DMS153 treated with DMSO at 0.1 percent for 48 hours (cell line): ENCODE data around the gene PRKCH.

ENCODE experiments used
- DNase-seq: peaks from one replicate; lab custom pipeline; 2025; ENCODE audit not compliant: unreplicated experiment; lab: John Stamatoyannopoulos, UW

The PRKCH gene

DNA sequence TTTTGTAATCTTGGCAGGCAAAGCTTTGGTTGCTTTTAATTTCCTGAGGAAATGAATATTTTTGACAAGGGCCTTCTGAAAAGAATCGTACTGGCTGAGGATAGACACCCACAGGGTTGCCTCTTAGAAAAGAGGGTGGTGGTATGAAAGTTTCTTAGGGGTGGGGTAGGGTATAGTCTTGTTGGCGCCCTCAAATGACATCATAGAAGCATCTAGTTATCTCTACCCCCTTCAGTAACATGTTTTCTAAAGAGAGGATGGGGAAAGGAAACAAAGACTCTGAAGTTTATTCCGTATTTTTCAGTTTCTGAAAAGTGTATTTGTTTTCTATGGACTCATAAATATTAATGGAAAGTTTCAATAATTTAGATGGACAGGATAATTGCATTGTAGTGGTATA is 13.7 kb downstream of the PRKCH start:
- DNase-seq, result no peak

DNA sequence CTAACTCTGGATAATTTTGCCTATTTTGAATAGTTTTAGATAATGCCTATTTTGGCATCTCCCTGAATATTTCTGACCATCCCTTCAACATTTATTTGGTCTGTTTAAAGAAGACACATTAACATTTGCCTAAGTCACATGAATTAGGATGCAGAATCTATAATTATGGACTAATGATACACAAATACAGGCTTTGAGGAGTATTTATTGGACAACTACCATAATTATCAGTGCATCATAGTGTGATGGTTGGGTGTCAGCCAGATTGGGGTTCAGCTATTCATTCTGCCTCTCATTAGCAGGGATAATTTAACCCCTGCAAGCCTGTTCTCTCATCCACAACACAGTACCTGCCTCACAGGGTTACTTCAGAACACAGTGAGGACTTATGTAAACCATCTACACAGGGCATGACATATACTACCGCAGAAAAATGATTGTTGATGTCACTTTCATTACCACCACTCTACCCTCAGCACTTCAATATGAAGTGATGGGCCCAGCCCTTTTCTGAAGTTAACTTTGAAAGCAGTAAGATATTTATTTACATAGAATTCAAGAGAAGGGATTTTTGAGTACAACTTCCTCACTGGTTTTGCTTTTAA is 14.4 kb downstream of the PRKCH start:
- DNase-seq, result no peak

DNA sequence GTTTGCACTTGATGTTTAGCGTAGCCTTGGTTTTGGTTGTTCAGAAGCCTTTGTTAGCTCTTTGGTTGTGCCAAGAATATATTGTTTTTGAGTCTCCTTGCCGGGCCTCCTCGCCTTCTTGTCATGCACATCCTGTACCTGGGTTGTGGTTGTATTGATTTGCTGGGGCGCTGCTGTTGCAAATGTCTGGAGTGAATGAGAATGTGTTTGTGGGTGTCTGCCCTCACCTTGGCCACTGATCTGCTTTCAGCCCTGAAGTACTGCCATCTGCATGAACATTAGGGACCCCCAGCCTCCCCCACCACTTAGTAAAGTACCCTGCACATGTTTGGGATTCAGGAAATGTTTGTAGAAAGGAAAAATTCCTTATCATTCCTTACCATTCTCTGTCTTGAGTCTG is 16.5 kb downstream of the PRKCH start:
- DNase-seq, result no peak

DNA sequence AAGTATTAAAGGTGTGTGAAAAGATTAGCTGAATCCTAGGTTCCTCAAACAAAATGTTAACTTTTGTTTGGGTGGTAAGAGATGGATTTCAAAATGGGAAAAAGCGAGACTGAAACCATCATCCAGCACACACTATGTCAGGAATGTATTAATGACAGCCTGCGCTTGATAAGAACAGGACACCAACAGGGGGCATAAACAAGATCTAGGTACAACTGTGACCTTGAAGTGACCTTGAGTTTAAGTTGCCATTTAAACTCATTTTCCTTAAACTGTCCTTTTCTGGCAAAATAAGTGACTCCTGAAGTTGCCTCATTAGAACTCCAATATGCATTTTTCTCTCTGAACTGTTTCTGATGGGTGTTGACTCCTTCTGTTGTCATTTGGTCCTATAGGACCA is 17.1 kb downstream of the PRKCH start:
- no peak for DNase-seq

DNA sequence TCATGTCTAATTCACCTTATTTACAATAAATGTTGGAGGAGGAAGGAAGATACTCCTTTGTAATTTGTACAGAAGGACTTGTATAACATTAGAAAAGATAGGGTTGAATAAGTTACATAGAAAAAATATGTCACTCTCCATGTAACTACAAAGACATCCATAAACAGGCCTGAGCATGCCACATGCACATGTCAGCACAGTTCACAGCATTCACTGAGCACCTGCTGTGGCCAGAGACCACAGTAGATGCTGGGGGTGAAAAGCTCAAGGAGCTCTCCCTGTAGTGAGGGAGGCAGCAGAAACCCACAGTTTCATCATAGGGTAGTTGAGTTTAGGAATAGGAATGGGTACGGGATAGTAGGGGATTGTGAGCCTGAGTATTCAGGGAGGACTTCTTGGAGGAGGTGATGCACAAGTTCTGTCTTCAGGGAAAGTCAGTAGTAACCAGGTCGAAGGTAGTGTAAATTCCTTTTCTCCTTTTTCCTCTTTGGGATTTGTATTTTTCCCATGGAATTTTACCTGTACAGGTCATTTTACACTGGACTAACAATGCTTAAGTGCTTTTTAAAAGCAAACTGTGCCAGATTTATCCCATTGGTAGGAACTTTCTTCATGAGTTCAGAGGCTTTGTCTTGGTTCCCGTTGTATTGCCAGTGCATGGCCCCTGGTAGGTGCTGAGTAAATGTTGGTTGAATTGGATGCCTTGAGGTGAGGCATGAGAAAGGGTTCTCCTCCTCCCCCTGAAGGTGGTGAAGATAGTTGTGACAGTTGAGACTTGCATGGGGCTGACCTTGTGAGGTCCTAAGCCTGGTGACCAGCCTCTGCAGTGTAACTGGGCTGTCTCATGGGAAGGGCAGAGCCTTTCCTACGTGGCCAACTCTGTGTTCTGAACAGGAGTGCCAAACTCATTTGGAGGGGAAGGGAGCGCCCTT is 20.2 kb downstream of the PRKCH start:
- no peak for DNase-seq

DNA sequence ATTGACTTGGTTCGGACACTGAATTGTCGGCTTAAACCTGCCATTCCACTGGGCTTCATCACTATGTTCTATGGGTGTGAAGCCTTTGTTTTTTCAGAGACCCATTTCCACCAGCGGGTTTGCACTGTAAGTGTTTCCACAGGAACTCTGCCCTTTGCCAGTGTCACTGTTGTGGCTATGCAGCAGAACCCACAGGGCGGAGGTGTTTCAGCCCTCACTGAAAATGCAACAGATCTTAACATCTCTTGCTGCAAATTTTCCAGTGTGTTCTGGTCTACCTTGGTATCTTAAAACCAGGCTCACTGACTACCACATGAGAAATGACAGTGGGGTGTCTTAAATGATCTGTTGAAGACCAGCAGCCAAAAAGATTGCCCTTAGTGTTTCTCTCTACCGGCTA is 21.1 kb downstream of the PRKCH start:
- no peak for DNase-seq

DNA sequence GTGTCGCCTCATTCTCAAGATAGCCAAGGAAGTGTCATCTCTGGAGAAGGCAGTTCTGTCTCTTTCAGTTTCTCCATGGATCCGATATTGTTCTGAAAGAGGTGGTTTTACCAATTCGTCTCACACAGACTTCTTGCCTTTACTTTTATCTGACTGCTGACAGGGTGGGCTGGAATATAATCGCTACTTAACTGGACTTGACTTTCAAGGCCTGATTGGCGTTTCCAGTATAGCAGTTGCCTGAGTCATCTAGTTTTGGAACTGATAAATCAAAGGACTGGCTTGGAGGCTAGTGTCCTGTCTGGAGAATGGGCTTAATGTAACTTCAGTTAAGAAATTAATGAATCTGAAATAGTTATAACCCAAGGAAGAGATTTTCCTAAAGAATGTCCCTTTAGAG is 21.6 kb downstream of the PRKCH start:
- DNase-seq, result no peak

DNA sequence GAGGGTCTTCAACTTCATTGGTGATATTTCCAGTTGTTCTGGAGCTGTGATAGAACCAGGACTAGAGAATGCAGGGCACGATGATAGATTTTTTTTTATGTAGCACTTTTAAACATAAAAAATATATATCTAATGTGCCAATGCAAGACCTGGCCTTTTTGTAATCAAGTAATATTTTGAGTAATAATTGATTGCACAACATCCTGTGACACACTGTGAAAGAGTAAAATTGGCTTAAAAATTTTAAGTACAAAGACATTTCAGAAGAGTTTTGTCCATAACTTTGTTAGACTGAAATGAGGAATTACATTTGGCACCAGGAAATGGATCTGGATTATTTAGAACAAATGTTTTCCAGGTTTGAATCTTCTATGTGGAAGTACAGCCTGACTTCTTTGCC is 22.1 kb downstream of the PRKCH start:
- no peak for DNase-seq

DNA sequence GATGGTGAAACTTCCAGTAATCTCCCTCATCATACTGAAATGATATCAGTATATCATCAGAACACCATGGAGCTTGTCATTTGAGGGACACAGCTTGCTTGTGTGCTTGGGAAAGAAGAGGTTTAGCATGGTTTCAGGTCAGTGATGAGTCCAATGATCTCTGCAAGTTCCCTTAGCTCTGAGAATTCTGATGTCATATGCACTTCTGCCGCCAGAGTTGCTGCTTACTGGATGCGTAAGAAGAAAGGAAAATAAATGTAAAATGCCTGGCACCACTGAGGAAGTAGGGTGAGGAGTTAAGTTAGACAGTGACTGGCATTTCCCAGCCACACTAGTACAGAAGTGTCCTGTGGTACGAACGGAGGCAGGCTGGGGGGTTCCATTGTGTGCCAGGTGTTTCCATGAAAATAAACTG is 22.6 kb downstream of the PRKCH start:
- DNase-seq, result no peak

DNA sequence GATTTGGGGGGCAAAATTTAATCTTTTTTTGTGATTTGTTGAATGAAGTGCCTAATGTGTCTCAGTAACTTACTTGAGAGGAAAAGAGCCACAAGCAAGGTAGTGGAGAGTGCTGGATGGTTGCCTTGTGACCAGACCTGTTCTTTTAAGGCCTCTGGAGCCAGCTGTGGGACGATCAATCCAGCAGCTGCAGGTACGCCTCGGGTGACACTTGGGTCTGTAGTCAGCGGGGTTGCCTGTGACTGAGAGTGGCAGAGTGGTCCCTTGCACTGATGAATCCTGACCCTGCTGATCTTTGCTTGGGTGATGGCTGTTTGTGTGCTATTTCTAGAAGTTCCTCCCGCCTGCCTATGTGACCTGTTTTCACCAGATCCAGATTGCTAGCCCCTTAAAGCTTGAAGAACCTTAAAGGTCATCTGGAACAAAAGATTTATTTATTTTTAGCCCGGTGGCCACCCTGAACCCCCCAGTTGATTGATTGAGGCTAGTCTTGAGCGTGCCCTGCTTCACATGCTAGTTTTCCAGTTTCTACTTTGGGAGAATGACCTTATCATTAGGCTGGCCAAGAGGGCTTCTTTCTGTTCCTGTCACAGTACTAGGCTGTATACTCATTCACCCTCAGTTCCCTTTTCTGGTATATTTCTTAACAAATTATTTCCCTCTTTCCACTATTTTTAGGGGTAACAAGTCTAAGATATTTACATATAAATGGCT is 23.2 kb downstream of the PRKCH start:
- no peak for DNase-seq

DNA sequence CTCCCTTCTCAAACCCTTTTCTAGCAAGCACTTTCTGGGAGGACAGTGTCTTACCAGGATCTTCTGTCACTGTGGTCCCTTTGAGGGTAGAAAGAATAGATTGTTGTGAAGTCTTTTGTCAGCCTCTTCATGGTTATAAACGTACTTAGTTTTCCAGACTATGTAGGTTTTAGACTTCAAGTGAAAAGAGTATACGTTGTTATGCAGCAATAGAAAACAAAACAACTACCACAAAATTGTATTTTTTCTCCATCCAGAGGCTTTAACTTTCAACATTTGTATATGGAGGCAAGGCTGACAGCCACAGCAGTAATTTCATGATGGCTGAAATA is 23.7 kb downstream of the PRKCH start:
- no peak for DNase-seq

DNA sequence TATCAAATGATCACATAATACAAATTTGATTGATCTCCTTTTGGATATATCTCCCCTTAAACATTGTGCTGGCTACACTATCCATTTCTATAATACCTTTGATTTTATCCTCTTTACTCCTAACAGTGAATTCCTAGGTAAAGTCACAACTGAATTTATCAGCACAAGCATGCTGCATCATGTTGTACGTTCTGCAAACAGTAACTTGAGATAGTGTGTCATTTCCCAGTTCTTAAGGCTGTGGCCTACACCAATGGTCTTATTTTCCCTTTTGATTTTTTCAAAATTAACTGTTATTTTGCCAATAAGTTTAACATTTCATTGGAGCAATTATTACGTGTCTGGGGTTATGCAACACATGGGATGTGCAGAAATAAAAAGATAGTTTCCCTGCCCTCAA is 24.8 kb downstream of the PRKCH start:
- no peak for DNase-seq

DNA sequence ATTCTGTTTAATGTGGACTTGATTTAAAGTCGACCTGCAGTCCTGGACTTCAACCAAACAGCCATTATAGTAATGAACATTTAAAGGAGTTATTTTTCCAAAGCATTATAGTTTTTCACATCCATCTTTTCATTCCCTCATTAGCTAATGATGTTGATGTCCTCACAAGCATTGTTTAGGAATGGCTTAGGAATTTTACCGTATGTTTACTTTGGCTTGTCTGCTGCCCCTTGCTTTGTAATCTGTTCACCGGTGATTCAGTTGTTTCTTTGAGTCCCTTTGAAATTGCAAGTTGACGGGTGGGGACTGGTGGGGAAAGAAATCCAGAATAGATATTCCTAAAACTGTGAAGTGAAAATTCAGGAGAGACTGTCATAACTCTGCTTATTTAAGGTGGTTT is 25.4 kb downstream of the PRKCH start:
- no peak for DNase-seq

DNA sequence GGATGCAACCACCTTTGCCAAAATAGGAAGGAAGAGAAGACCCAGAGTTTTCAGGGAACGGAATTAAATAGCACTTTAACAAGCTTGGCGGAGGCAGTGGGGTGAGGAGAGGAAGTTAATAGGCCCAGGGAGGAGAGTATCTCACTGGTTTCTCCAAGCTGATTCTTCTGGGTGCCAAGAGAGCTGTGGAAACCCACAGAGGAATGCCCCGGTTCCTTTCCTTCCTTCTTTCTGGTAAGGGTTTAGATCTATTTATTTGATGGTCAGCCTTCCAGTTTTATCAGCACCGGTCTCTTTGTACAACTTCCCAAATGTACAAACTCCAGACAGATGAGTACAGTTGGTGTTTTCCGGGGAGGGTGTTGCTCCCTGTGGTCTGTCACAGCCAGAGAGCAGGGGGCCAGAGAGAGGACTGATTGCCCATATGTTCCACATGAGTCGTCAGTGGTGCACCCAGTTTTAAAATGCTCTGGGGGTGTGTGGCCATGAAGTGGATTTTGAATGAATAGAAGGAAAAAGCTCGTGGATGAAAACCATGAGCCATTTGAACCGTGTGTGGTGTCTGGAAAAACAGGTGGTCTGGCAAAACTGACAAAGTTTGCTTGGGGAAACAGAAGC is 26.6 kb downstream of the PRKCH start:
- no peak for DNase-seq

DNA sequence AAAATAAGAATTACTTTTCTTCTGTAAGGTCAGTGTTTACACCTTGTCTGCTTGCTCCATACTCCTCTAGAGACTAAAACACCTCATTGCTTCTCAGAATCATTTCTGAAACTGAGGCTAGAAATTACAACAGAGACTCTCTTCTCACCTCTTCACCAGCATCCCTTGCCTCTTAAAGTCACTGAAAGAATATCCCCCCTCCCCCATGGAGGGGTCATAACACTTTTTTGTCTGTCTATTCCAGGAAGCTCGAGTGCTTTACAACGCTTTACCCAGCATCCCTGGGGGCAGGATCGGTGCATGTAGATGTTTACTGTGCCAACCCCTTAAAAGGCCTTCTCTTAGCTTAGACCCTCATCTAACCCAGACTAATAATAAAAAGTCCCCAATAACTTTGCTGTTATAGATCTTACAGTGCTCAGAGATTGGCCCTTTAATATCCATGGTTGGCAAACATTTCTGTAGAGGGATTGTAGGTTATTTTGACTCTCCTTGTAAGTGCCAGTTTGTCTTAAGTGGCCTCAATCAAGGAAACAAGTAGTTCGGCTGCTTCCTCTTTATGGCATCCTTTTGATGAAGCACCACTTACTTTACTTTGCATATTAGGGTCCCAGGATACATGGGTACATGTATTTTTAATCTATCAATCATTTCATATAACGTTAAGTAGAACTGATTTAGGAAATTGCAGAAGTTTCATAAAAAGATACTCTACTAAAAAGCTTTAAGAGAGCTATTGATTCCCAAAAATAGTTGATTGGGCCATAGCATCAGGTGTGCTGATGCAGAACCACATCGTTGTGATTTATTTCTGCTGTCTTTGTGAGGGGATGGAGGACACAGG is 29.3 kb downstream of the PRKCH start:
- DNase-seq, result no peak

DNA sequence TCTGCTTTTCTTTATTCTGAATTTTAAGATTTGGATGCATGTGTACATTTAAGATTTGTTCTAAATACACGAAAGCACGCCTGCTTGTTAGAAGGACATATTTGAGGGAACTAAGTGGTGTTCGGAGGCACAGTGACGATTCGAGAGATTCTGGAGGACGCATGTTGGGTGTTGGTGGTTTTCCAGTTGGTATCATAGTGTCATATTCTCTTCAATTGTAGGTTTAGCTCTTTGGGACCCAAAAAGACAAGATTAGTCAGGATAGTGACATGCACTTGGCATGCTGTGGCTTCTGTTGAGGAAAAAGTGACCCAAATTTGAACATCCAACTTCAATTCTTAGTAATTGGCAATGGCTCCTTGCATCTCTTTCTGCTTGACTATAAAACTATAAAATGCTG is 30.1 kb downstream of the PRKCH start:
- DNase-seq, result no peak

DNA sequence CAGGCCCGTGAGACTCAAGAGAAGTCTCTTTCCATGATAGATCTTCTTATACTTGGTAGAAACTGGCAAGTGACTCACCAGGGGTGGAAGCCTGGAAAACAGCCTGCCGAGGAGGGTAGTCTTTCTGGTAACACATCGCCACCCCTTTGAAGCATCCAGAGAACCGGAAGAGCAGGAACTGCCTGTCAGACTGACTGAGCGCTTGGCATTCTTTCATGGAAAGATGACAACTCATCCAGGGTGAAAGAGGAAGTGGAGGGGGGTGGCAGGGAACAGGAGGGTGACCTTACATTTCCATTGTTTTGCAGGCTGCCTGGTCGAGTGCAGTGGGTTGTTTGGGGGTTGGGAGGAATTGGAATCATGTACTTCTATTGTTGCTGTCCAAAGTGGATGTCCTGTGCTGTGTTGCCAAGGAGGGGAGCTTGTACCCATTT is 34.5 kb downstream of the PRKCH start:
- DNase-seq, result peak; percentile 57

DNA sequence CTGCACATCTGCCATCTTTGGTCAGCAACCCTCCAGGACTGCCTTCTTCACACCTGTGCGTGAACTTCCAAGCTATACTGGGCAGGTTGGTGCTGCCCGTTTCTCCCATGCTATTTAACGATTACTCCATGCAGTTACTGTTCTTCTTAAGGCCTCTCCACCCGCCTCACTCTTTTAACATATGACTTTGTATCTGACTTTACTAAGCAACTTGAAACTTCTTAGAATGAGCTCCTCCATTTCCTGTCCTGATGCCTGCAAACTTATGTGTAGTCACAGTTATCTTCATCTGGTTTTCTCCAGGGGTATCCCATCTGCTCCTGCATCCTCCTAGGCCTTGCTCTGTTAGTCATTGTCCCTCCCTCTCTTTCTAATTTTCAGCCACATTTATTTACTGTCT is 35.7 kb downstream of the PRKCH start:
- DNase-seq, result no peak

DNA sequence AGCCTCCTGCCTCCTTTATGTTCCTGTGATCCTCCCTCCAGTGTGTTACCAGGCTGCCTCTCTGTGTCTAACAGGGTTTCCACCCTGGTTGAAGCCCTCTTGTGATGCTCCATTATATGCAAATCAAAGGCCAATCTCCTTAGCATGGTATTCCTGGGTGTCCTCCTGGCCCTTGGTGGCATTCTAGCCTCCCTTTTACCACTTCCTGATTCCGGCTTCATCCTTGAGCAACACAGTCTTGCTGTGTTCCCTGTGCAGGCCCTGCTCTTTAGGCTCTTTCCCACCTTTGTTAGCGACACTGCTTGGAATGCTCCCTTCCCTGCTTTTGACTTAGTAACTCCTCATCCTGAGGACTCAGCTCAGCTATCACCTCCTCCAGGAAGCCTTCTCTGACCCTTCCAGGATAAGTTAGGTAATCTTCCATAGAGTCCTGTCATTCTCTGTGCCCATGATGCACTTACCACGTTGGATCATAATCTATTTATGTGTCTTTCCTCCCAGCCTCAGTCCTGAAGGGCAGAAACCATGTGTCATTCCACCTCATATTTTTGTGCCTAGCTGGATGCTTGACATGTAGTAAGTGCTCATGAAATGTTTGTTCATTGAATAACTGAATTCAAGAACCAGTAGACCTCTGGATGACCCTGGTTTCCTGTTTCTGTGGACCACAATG is 37.3 kb downstream of the PRKCH start:
- no peak for DNase-seq

DNA sequence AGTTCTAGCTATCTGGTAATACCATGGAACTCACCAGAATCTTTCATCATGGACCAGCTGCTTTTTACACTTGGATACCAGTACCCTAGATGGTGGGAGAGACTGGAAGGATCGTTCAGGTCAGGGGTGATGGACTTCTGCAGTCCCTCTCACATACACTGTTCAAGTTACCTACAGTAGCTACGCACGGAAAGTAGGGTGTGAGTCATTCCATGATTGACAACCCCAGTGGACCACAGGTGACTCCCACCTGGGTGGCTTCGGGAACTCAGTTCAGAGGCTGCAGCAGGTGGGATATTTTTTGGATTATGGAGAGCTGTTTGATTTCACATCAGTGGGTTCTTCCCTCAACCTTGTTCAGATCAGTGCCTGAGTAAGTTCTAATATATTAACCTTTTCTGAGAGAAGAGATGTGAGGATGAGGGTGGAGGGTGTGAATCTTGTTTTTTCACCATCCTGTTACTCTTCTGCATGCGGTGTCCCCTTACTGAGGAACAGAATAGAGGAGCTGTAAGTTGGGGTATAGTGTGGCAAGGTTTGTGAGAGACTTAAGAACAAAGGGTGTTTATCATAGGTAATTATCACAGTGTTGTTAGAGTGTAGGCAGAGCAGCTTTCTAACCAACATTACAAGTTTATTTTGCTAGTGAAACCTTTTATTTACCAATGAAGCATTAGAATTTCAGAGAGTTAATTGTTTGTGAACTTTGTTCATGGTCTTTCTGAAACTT is 39.6 kb downstream of the PRKCH start:
- no peak for DNase-seq
